Muscle of leg (tissue), 11 donors: ENCODE measurements around the gene MANEA. TPM values are rescaled to one million over a fixed set of nuclear protein-coding genes. Genes with fewer than 3 reads are reported as not detected.
"Not testable (repeated sequence)": the region's sequence is repeated elsewhere in the genome, so short reads cannot be mapped to it uniquely, and the experiment has no call there.

ENCODE experiments used
- DNase-seq: peaks from one replicate; pipeline ENCODE4 v3.0.0; 2013
- H3K27ac ChIP-seq: one replicate; pipeline ENCODE4 v1.5.1; 2013; ENCODE audit warnings: mild to moderate bottlenecking, low read length, control low read depth
- H3K27me3 ChIP-seq: one replicate; pipeline ENCODE4 v1.6.1; 2013; ENCODE audit warnings: low read length; ENCODE audit not compliant: control insufficient read depth, insufficient read depth
- H3K36me3 ChIP-seq: one replicate; pipeline ENCODE4 v1.6.1; 2013; ENCODE audit warnings: low read length; ENCODE audit not compliant: control insufficient read depth, insufficient read depth
- H3K4me1 ChIP-seq: one replicate; pipeline ENCODE4 v1.6.1; 2013; ENCODE audit warnings: low read length; ENCODE audit not compliant: control insufficient read depth, insufficient read depth
- H3K4me3 ChIP-seq: one replicate; pipeline ENCODE4 v1.5.1; 2013; ENCODE audit warnings: low read length, control low read depth
- H3K9me3 ChIP-seq: replicated peaks from 2 replicates; pipeline ENCODE4 v1.6.1; 2013; ENCODE audit warnings: low read depth, low read length; ENCODE audit not compliant: control insufficient read depth
- WGBS: methylation state at CpG from one replicate; pipeline ENCODE4 v1.1.5; 2013; ENCODE audit warnings: missing lambda C conversion rate; ENCODE audit not compliant: insufficient coverage; 5-methylcytosine and 5-hydroxymethylcytosine counted together
- polyA plus RNA-seq, 8 donors: library from polyadenylated mRNA; unstranded; fragments of 120-200 nt; gene quantifications; one replicate each; pipeline versions ENCODE4 v1.2.1 to v1.2.3, GENCODE V29; 2013; ENCODE audit warnings: inconsistent platforms in 1 of 8, low replicate concordance in 1 of 8; ENCODE audit not compliant: insufficient read length in 8 of 8, insufficient read depth in 1 of 8
- total RNA-seq: library from RNA; stranded (reverse); fragments of 120-200 nt; gene quantifications from one replicate; pipeline ENCODE4 v1.2.4, GENCODE V29; 2013

MANEA gene
- total and polyA plus RNA-seq, 9 donors, result 7.3 to 15.4 (median 10.1) TPM

GRCh38 chr6:95547043-95547442 is 30.3 kb upstream of the MANEA start:
- no peak overlapping the region for H3K4me3 ChIP-seq
- WGBS, result no CpG with 5 or more reads among the region's 1 CpG
- no peak for DNase-seq
- no peak overlapping the region for H3K27ac ChIP-seq
- H3K4me1 ChIP-seq, result no peaks in the 10 kb centered on the region
- H3K36me3 ChIP-seq, result no peaks in the 10 kb centered on the region
- no peaks in the 10 kb centered on the region for H3K9me3 ChIP-seq
- H3K27me3 ChIP-seq, result no peaks in the 10 kb centered on the region

- H3K27ac ChIP-seq, result no peak overlapping the region
- H3K36me3 ChIP-seq, result no peaks in the 10 kb centered on the region
- 80% methylated on average over 2 of the region's 3 CpGs for WGBS
- DNase-seq, result no peak
- H3K4me1 ChIP-seq, result no peaks in the 10 kb centered on the region
- no peaks in the 10 kb centered on the region for H3K9me3 ChIP-seq
- H3K4me3 ChIP-seq, result no peak overlapping the region
- H3K27me3 ChIP-seq, result no peaks in the 10 kb centered on the region
These were observed 29.0 kb upstream of the MANEA start for GRCh38 chr6:95548188-95548786.

GRCh38 chr6:95551678-95552324 is 25.5 kb upstream of the MANEA start:
- WGBS, result 70% methylated on average over 3 of the region's 5 CpGs
- H3K27me3 ChIP-seq, result no peaks in the 10 kb centered on the region
- H3K27ac ChIP-seq, result no peak overlapping the region
- H3K4me1 ChIP-seq, result no peaks in the 10 kb centered on the region
- H3K4me3 ChIP-seq, result no peak overlapping the region
- H3K36me3 ChIP-seq, result no peaks in the 10 kb centered on the region
- no peak for DNase-seq
- no peaks in the 10 kb centered on the region for H3K9me3 ChIP-seq

GRCh38 chr6:95553880-95554279 is 23.5 kb upstream of the MANEA start:
- no peaks in the 10 kb centered on the region for H3K9me3 ChIP-seq
- H3K4me3 ChIP-seq, result no peak overlapping the region
- no peaks in the 10 kb centered on the region for H3K36me3 ChIP-seq
- H3K27ac ChIP-seq, result no peak overlapping the region
- WGBS, result no CpG with 5 or more reads among the region's 1 CpG
- H3K27me3 ChIP-seq, result no peaks in the 10 kb centered on the region
- DNase-seq, result no peak
- no peaks in the 10 kb centered on the region for H3K4me1 ChIP-seq

GRCh38 chr6:95560956-95561355 is 16.4 kb upstream of the MANEA start:
- DNase-seq, H3K36me3 ChIP-seq, H3K4me1 ChIP-seq, H3K27ac ChIP-seq, H3K27me3 ChIP-seq, H3K4me3 ChIP-seq, H3K9me3 ChIP-seq: not testable (repeated sequence)
- WGBS, result 81% methylated on average over 3 of the region's 5 CpGs

GRCh38 chr6:95569560-95569959 is 7.8 kb upstream of the MANEA start:
- WGBS, result 61% methylated on average over 4 of the region's 5 CpGs
- no peaks in the 10 kb centered on the region for H3K9me3 ChIP-seq
- H3K27ac ChIP-seq, result no peak overlapping the region
- DNase-seq, result no peak
- no peak overlapping the region for H3K4me3 ChIP-seq
- no peaks in the 10 kb centered on the region for H3K4me1 ChIP-seq
- no peaks in the 10 kb centered on the region for H3K36me3 ChIP-seq
- no peaks in the 10 kb centered on the region for H3K27me3 ChIP-seq

GRCh38 chr6:95572098-95572497 is 5.2 kb upstream of the MANEA start:
- H3K9me3 ChIP-seq, result no peaks in the 10 kb centered on the region
- H3K4me3 ChIP-seq, result no peak overlapping the region
- no peaks in the 10 kb centered on the region for H3K27me3 ChIP-seq
- no CpG with 5 or more reads among the region's 2 CpGs for WGBS
- H3K27ac ChIP-seq, result no peak overlapping the region
- no peaks in the 10 kb centered on the region for H3K4me1 ChIP-seq
- no peak for DNase-seq
- no peaks in the 10 kb centered on the region for H3K36me3 ChIP-seq

GRCh38 chr6:95574811-95575210 is 2.5 kb upstream of the MANEA start:
- Histone ChIP-seq H3K4me1 (no peaks in the 10 kb centered on the region), H3K4me3 (no peak overlapping the region), H3K9me3 (no peaks in the 10 kb centered on the region), H3K27me3 (no peaks in the 10 kb centered on the region), H3K27ac (no peak overlapping the region), H3K36me3 (no peaks in the 10 kb centered on the region)
- no peak for DNase-seq

GRCh38 chr6:95576218-95576997 is 927 bp upstream of the MANEA start:
- Histone ChIP-seq H3K9me3 (no peaks in the 10 kb centered on the region), H3K4me3 (peak overlapping the region; percentile 65), H3K36me3 (no peaks in the 10 kb centered on the region), H3K27me3 (no peaks in the 10 kb centered on the region), H3K27ac (peak overlapping the region; percentile 92), H3K4me1 (no peaks in the 10 kb centered on the region)
- DNase-seq, result peak; percentile 46
- WGBS, result no CpG with 5 or more reads among the region's 5 CpGs

GRCh38 chr6:95576998-95577303 is 384 bp upstream of the MANEA start:
- no peak for DNase-seq
- Histone ChIP-seq H3K27ac (peak overlapping the region; percentile 92), H3K9me3 (no peaks in the 10 kb centered on the region), H3K27me3 (no peaks in the 10 kb centered on the region), H3K4me1 (no peaks in the 10 kb centered on the region), H3K4me3 (peak overlapping the region; percentile 65), H3K36me3 (no peaks in the 10 kb centered on the region)
- WGBS, result 0% methylated on average over 1 of the region's 3 CpGs
